Stimulated activated CD4-positive, alpha-beta T cell treated with anti-CD3 and anti-CD28 coated beads, TNF-alpha, amount 100 ng/mL, for 4 hours (primary cell): ENCODE data around the gene CUX1.

Experiments
- DNase-seq, 3 experiments: peaks; one replicate each; pipeline ENCODE4 v3.0.0-alpha.2; 2020; ENCODE audit warnings: low read depth in 3 of 3

Gene CUX1

DNA sequence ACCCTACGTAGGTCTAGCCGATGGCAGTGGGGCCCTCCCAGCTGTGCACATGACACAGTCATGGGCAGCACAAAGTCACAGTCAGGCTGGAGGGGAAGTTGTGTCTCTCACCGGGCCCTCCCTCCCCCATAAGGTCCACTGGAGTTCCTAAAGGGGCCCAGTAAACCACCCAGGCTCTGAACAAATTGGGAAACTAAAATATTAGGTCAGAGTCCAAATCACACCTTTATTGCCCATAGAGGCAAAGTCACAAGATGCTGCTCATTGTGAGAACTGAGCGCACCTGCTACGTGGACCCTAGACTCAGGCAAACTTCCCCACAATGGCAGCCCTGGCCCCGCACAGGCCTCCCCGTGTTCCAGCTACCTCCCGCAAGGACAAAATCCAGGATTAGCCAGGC, 424.0 kb downstream of the CUX1 start:
- DNase-seq: no peak

DNA sequence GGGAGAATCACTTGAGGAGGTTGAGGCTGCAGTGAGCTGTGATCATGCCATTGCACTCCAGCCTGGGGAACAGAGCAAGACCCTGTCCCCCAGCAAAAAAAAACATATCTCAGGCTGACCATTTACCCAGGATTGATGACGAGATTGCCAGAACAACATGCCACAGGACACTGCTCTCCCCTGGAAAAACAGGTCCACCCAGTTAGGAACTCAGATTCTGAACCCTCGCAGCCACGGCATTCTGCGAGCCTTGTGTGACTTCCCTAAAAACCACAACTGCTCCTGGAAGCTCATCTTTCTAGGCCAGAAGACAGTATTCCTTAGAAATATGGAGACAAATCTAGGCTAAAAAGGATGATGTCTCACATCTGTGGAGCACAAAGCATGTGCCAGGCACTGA, 427.2 kb downstream of the CUX1 start:
- no peak for DNase-seq

DNA sequence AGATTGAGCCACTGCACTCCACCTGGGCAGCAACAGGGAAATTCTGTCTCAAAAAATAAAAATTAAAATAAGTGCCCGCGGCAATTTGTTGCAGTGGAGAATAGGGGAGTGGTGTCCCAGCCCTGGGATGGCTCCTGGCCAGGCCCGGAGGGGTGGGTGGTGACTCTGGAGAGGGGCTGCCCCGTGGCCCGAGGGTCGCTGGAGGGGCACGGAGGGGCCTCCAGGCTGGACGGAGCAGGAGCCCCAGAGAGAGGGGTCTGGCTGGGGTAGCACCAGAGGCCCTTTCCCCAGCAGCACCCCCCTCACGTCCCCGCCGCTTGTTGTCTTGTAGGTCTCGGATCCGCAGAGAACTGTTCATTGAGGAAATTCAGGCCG, 430.6 kb downstream of the CUX1 start:
- no peak for DNase-seq

DNA sequence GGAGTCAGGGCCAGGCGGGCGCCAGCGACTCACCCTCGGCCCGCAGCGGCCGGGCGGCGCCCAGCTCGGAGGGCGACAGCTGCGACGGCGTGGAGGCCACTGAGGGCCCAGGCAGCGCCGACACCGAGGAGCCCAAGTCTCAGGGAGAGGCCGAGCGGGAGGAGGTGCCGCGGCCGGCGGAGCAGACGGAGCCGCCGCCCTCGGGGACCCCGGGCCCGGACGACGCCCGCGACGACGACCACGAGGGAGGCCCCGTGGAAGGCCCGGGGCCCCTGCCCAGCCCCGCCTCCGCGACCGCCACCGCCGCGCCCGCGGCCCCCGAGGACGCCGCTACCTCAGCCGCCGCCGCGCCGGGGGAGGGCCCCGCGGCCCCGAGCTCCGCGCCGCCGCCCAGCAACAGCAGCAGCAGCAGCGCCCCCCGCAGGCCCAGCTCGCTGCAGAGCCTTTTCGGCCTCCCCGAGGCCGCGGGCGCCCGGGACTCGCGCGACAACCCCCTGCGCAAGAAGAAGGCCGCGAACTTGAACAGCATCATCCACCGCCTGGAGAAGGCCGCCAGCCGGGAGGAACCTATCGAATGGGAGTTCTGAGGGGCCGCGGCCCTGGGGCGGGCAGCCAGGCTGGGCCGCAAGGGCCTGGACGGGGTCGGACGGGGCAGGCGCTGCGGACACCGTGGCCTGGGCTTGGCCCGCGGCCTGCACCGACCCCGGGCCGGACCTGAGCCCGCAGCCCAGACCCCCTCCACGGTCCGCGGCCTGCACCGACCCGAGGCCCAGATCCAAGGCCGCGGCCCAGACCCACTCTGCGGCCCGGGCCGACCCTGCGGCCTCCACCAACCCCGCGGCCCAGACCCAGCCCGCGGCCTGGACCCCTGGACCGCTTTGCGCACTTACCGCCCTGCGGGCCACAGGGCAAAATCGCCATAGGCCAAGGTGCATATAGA, 431.3 kb downstream of the CUX1 start:
- no peak for DNase-seq

DNA sequence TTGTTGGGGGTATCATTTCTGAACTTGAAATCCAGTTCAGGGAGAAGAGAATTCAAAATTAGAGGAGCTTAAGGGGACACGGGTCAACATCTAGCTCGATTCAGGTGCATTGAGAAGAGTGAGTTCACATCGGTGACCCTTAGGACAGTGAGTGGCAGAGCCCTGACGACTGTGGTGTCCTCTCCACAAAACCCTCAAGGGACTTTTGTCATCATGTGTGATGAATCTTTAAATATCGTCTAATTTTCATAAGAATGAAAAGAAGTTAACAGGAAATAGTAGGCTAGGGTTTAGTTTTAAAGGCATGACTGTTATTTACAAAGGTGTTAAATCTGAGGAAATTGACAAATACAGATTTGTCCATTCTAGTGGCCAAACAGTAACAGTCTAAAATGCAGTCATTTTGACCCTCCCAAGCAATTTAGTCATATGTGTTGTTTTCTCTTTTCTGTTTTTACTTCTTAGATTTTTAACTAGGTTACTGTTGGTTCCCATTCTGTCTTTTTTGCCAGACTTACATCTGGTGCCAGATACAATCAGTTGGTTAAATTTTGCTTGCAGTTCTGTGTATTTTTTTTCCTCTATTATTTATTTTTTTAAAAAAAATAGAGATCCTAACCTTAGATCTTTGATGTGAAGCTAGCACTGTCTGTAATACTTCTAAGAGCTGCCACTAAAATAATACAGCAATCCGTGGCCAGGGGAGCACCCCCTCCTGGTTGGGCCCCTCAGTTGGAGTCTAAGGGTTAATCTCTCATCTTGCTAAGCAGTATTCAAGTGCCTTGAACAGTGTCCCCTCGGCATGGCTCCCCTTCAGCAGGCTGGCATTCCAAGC, 434.3 kb downstream of the CUX1 start:
- DNase-seq: no peak

DNA sequence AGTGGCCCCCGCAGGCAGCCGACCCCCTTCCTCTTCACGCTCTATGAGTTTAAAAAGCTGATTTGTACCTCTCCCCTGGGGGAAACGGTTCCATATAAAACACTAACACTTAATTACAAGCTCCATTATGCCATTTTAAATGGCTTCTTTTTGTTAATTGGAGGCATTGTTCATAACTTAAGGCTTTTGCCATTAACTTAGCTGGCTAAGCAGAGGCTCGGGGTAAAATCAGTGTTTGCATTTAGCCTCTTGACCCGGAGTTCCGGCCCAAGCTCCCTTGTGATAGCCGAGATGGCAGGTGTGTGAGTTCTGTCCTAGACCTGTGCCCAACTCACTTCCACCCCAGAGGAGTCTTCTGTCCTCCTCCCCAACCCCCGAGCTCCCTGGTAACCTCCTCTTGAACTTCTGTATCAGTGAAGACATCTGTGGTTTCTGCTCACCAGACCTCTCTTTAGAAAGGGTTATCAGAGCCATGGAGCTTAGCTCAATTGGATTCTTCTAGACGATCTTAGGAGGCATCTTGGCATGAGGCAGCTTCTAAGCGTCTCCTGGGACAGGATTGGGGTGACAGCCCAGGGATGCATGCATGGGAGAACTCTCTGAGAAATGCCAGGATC, 435.0 kb downstream of the CUX1 start:
- DNase-seq: no peak

DNA sequence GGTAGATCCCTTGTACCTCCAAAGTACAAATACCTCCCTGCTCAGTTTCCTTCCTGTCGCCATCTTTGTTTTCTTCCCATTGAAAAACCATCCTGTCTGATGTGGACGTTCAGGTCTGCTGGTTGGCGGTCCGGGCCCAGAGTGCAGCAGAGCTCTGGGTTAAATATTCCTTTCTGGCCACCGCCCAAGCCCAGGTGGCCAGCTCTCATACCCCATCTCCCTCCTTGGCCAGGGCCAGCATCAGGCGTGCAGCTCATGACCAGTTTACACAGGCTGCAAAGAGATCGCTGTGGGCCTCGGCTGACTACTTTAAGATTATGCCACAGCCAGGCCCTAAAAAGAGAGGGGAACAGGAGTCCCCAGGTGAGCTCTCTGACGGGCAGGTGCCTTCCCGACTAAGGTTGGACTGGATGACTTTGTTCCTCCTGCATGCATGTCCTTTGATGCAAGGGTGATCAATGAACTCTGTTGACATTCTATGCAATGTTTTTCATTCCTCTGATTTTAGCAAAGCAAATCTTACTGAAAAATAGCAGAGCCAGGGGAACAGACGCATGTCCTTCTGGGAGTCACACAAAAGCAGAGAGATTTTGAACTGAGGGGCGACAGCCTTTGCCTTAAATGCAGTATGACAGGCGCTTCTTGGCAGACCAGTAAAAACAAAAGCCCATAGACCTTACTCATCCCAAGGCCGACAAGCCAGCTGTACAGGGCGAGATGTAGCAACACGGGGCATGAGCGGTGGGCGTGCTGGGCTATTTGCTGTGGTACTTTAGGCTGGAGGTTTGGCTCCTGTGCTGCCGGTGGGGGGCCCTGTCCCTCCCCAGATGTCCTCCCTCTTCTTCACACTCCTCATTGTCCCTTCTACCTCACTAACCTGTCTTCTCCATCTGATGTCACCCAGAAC, 435.9 kb downstream of the CUX1 start:
- no peak for DNase-seq

DNA sequence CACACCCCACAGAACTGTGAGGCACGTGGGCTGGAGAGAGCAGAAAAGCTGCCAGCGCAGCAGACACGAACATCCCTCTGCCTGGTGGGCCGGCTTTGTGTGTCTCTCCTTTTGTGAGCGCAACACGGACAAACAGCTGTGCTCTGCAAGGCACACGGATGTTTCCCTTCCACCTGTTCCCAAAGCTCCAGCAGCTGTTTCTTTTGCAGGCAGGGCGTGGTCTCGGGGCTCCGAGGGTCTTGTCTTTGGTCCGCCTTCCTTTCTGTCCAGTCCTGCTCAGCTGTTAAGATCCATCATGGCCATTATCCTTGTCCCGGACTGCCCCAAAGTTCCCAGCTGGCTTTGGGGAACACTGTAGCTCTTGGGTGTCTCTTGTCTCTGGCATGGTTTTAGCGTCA, 436.5 kb downstream of the CUX1 start:
- DNase-seq: no peak

DNA sequence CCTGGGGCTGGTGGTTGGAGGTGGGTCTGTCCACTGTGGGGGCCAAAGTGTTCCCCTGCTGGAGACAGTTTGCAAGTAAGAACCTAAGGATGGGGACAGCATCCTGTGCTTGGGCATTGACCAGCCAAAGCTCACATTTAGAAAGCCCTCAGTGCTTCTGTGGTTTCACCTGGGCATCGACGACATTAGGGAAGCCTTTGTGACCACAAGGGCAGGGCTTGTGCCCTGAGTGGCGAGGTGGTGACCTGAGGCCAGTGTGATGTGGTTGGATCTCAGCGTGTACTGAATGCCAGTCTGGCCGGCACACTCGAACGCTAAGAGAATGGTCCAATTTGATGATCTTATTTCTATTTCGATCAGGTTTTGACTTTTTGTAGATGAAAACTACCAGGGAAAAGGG, 437.1 kb downstream of the CUX1 start:
- no peak for DNase-seq

DNA sequence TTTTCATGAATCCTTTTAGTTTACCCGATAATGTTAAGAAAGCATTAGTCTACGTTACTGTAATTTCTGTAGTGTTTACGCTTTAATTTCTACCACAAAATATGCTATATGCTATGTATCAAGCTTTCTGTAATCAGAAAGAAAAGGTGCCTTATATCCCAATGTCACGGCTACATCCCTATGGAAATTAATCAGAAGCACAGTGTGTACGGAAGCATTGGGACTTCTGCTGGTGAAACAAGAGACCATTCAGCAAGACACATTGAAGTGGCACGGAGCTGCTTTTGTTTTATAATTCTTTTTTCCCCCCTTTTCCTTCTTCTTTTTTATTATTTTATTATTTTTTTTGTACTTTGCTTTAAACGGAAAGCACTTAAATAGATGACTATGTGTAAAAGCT, 438.1 kb downstream of the CUX1 start:
- DNase-seq: no peak

DNA sequence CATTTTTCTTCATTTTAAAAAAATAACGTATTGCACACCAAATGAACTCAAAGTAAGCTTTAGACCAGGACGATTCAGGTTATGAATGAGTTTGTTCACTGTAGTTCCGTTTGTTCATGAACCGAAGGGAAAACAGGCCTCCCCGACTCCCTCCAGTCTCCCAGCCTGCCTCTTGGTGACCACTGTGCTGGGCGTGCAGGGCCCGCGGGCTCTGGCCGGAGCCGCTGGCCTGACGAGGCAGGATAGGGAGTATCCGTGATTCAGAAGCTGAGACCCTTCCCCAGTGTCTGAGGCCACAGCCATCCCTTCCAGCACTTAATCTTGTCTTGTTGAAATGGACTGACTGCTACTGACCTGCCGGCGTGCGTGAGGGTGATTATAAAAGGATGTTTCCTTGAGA, 438.5 kb downstream of the CUX1 start:
- DNase-seq: no peak

DNA sequence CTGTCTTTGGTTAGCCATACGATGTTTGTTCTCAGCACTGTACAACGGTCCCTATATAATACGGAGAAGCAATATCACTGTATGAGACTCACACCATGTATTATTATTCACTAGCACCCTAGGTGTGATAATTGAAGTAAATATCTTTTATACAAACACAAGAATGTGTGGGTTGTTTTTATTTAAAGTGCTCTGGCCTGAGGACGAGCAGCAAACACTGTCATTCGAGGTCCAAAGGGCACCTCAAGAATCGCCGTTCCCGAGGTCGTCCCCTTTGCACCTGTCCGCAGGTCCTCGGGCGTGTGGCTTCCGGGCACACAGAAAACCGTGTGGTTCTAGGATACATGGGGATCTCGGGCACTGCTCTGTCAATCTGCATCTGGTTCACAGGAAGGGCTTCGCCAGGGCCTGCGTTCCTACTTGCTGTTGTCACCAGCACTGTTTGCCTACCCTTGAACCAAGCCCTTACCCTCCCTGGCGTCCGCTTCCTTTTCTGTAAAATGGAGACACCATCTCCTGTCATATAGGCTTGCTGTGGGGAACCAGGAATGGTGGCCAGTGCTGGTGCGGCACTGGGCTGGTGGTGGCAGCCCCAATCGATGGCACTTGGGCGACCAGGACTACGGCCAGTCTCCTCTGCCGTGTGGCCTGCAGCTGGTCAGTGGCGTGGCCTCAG, 440.8 kb downstream of the CUX1 start:
- DNase-seq: no peak

DNA sequence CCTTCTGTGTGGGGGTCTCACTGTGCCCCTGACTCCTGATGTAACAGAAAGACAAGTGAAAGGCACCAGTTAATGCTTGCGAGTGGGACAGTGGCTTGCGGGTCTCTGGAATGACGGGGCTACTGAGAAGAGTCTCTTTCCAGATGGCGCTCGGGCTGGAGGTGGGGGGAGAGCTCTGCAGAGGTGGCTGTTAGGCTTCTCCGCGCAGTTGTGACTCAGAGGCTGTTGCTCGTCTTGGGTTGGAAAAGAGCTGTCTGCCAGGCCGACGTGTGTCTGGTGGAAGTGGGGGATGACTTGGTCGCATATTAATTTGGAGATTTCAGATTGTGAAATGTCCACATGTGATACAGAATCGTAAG, 441.3 kb downstream of the CUX1 start:
- DNase-seq: no peak

DNA sequence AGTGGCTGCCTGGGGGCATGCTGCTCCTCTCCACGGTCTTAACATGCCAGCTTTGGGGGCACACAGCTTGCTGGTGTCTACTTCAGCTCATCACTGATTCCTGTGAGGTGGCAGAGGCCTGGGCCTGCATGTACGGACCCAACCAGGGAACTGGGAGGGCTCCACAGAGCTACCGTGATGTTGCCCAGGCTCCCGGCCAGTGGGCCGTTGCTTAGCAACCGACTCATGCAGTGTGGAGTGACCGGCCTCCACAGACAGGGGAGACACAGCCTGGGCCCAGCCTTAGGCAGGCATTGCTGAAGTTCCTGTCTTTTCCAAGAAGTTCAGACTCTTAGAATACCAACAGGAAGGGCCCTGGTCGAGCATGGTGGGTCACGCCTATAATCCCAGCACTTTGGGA, 443.4 kb downstream of the CUX1 start:
- DNase-seq: no peak

DNA sequence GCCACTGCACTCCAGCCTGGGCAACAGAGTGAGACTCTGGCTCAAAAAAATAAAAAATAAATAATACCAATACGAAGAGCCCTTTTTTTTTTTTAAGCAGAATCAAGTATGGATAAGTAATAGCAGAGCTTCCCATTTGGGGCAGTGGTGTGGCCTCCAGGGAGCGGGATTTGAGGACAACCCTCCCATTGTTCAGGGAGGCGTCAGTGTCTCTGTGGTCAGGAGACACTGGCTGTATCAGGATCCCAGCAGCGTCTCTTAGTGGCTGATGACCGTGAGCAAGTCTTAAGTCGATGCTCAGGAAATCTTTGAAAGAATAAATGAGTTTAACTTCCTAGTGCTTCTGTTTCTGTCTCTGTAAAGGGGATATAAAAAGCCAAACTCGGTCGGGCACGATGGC, 444.0 kb downstream of the CUX1 start:
- no peak for DNase-seq

DNA sequence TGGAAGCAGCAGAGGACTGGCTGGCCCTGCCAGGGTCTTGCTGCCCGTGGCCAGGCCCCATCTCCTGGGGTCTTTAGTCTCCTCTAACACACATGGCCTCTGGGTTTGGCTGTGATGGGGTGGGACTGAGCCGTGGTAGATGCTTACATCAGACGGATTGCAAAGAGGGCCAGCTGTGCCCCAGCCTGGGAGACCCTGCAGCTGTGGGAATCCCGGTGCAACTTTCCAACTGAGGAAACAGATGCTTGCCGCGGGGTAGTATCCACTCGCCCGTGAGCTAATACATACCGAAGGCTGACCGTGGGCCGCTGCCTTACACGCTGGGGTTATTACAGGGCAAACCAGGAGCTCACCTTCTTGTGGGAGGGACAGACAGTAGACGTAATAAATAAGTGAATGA, 445.1 kb downstream of the CUX1 start:
- no peak for DNase-seq

DNA sequence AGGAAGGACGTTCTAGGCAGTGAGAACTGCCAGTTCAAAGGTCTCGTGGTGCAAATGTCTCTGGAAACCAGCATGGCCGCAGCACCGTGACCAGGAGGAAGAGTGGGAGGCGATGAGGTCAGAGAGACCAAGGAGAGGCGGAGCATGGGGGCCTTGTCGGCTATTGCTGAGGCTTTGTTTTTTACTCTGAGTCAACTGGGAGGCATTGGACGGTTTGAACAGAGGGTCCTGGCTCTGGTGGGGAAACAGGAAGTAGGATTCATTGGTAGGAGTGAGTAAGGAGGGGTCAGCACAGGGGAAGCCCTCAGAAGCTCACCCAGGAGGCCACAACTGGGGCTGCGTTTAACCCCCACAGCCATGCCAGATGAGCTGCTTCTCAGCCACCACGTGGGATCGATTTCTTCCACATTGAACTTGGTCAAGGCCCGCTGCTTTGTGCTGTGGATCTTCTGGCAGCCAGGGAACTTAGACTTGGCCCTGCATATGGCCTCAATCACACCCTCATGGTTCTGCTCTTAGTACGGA, 447.0 kb downstream of the CUX1 start:
- DNase-seq: no peak

DNA sequence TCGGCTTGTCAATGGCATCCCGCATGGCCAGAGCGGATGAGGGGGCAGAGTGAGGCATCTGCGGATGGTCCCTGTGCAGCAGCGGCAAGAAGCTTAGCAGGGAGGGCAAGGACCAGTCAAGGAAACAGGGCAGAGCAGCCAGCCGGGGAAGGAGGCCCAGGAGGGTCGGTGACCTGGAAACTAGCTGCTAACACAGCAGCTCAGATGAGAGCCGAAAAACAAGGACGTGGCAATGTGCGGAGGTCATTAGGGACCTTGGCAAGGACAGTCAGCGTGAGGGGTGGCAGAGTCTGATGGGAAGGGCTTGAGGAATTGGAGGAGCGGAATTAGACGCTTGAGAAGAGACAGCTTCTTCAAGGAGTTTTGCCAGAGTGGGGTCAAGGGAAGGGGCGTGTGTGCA, 449.1 kb downstream of the CUX1 start:
- no peak for DNase-seq

DNA sequence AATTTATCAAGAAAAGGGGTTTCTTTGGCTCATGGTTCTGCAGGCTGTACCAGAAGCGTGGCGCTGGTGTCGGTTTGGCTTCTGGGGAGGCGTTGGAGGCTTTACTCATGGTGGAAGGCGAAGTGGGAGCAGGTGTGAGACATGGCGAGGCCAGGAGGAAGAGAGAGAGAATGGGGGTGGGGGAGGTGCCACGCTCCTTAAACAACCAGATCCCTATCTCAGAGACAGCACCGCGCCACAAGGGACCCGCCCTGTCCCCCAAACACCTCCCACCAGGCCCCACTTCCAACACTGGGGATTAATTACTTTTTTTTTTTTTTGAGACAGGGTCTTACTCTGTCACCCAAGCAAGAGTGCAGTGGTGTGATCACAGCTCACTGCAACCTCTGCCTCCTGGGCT, 451.2 kb downstream of the CUX1 start:
- DNase-seq: no peak

DNA sequence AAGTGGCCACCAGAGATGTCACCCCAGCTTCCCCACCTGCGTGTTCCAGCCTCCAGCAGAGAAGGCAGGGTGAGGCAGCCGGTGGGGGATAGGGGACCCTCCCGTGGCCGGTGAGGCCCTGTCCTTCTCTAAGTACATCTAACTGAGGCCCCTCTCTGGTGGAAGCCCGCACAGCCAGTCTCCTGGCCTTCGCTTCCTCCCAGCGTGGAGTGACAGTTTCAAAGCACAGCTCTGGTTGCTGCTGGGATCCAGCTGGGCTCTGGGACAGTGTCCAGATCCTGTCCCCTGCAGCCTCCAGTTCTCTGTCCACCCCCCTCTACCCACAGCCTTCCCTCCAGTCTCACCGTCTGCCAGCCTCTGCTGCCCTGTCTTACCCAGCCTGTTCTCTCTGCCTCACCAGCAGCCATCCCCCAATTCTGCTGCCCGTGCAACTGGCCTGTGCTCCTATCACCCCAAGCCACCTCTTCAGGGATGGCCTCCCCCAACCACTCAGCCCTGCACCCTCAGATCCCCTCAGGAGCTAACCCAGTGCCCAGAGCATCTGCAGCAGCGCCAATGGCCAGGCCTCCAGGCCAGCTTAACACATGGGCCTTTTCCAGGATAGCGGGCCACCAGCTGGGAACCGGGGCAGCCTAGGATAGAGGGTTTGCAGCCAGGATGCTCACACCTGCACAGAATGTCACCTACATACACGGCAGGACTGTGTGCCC, 452.9 kb downstream of the CUX1 start:
- DNase-seq: no peak
